D721Med (cell line): ENCODE measurements around the gene XRN1.
"Not testable (repeated sequence)": the region's sequence is repeated elsewhere in the genome, so short reads cannot be mapped to it uniquely, and the experiment has no call there.

Experiments used
- DNase-seq: peaks from one replicate; pipeline ENCODE4 v3.0.0; 2011; ENCODE audit warnings: low spot score; ENCODE audit not compliant: insufficient read length
- FAIRE-seq: peaks from 2 replicates; lab custom pipeline; 2011; peaks lifted over from hg19 to GRCh38; lab: Jason Lieb, UNC
- CTCF ChIP-seq: IDR thresholded peaks from 2 replicates; pipeline ENCODE4 v1.5.1; 2012; ENCODE audit warnings: mild to moderate bottlenecking, control low read depth; ENCODE audit not compliant: insufficient read depth; ENCODE audit errors: missing control alignments

The XRN1 gene

GRCh38 chr3:142450189-142450588 is 2.4 kb upstream of the XRN1 start:
- no peak for TF ChIP-seq CTCF
- no peak for DNase-seq
- no peak for FAIRE-seq

- TF ChIP-seq CTCF = no peak
- DNase-seq (no peak), FAIRE-seq (no peak)
Measured at GRCh38 chr3:142447301-142447851, 461 bp downstream of the XRN1 start.

- no peak for DNase-seq
- no peak for FAIRE-seq
- TF ChIP-seq CTCF = no peak
Measured at GRCh38 chr3:142445816-142446254, 2.0 kb downstream of the XRN1 start.

GRCh38 chr3:142444343-142444742 is 3.5 kb downstream of the XRN1 start:
- DNase-seq = no peak
- TF ChIP-seq CTCF = no peak
- FAIRE-seq = no peak

GRCh38 chr3:142443060-142443459 is 4.8 kb downstream of the XRN1 start:
- FAIRE-seq, DNase-seq: not testable (repeated sequence)

GRCh38 chr3:142439499-142440220 is 8.2 kb downstream of the XRN1 start:
- DNase-seq, FAIRE-seq: not testable (repeated sequence)

- not testable (repeated sequence) for FAIRE-seq, DNase-seq
Measured at GRCh38 chr3:142438096-142438495, 9.7 kb downstream of the XRN1 start.

GRCh38 chr3:142436951-142437585 is 10.8 kb downstream of the XRN1 start:
- no peak for FAIRE-seq
- no peak for DNase-seq
- no peak for TF ChIP-seq CTCF
